Activated CD4-positive, alpha-beta T cell treated with anti-CD3 and anti-CD28 coated beads for 36 hours (primary cell): Measurements from ENCODE around the gene UBE2R2. TPM values are rescaled to one million over a fixed set of nuclear protein-coding genes. Genes with fewer than 3 reads are reported as not detected.

Source experiments
- ATAC-seq: fragments of 200-7000 bp; cut with Tn5 transposase; one replicate; pipeline ENCODE4 v1.10.0; 2021; ENCODE audit warnings: mild to moderate bottlenecking, moderate library complexity
- CTCF ChIA-PET: fragments of 350-600 bp; sonication (Branson Sonifier 250); formaldehyde crosslinking; loops from one replicate; lab custom pipeline; 2021; ENCODE audit warnings: antibody characterized with exemption; lab: Charles Lee
- POLR2A ChIA-PET: fragments of 350-600 bp; sonication (Branson Sonifier 250); formaldehyde crosslinking; loops from one replicate; lab custom pipeline; 2021; ENCODE audit warnings: antibody characterized with exemption, inconsistent platforms; lab: Charles Lee
- DNase-seq: peaks from one replicate; pipeline ENCODE4 v3.0.0-alpha.2; 2020
- H3K27ac Mint-ChIP-seq: one replicate; pipeline ENCODE4 v1.8.0; 2021; ENCODE audit warnings: mixed read lengths
- H3K27me3 Mint-ChIP-seq: one replicate; pipeline ENCODE4 v1.8.0; 2021; ENCODE audit warnings: mixed read lengths
- H3K36me3 Mint-ChIP-seq: one replicate; pipeline ENCODE4 v1.8.0; 2021; ENCODE audit warnings: low read depth, mixed read lengths
- H3K4me1 Mint-ChIP-seq: one replicate; pipeline ENCODE4 v1.8.0; 2021; ENCODE audit warnings: mixed read lengths
- H3K4me3 Mint-ChIP-seq: one replicate; pipeline ENCODE4 v1.8.0; 2021; ENCODE audit warnings: mild to moderate bottlenecking, moderate library complexity, mixed read lengths
- H3K9me3 Mint-ChIP-seq: one replicate; pipeline ENCODE4 v1.8.0; 2021; ENCODE audit warnings: low read depth, mixed read lengths
- intact Hi-C, 2 experiments: fragments of 100-400 bp; cut with DNase I in 1 of 2; cut with micrococcal nuclease in 1 of 2; formaldehyde crosslinking; loops; one replicate each; pipeline versions ENCODE4 v1.14.2 to v1.15.1; 2022 to 2024; cut with DNase I, micrococcal nuclease
- total RNA-seq, 2 experiments: library from RNA; stranded (reverse); gene quantifications; one replicate each; pipeline ENCODE4 v1.2.3, GENCODE V29; 2021

UBE2R2 gene
- total RNA-seq, 2 experiments from 2014 or later, result 47.7 to 49.5 TPM

DNA sequence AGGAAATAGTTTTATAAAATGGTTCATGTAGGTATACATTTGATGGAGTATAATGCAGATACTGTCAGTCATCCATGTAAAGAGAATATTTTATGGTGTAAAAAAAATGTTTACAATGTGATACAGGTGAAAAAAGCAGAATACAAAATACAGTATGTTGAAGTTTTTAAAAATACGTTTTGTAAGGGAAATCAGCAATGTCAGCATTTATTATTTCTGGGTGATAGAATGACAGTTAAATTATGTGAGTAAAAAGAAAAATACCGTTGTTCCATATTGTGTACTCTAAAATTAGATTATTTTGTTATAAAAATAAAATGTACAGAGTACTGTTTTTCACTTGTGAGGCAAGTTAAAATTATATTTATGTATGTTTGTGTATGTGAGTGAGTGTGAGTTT, 69.0 kb downstream of the UBE2R2 start:
- peaks cover 32% of the 10 kb centered on the region for H3K4me1 Mint-ChIP-seq
- H3K4me3 Mint-ChIP-seq, result no peak overlapping the region
- intact Hi-C loops, result no loop called here
- POLR2A ChIA-PET, result no interaction called here
- H3K36me3 Mint-ChIP-seq, result peaks cover 14% of the 10 kb centered on the region
- H3K27me3 Mint-ChIP-seq, result no peaks in the 10 kb centered on the region
- DNase-seq (no peak), ATAC-seq (no peak)
- H3K9me3 Mint-ChIP-seq, result no peaks in the 10 kb centered on the region
- no peak overlapping the region for H3K27ac Mint-ChIP-seq
- CTCF ChIA-PET, result interaction anchor here (0.7 kb wide), 1 partner anchor 262 kb away, joined by 3 read pairs; no protein-coding TSS in a partner anchor

DNA sequence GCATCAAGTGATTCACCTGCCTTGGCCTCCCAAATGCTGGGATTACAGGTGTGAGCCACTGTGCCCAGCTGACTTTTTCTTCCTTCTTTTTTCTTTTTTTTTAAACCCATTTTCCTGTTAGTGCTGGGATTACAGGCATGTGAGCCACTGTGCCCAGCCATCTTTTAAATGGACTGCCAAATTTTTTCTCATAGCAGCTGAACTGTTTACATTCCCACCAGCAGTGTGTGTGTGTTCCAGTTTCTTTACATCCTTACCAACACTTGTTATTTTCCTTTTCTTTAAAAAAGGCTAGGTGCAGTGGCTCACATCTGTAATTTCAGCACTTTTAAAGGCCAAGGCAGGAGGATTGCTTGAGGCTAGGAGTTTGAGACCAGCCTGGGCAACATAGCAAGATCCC, 76.9 kb downstream of the UBE2R2 start:
- POLR2A ChIA-PET, result interaction anchor here (0.7 kb wide), 1 partner anchor 69 kb away, joined by 3 read pairs; no protein-coding TSS in a partner anchor
- H3K27ac Mint-ChIP-seq, result no peak overlapping the region
- H3K27me3 Mint-ChIP-seq, result no peaks in the 10 kb centered on the region
- H3K4me1 Mint-ChIP-seq, result peaks cover 4% of the 10 kb centered on the region
- ATAC-seq (no peak), DNase-seq (no peak)
- intact Hi-C loops, result no loop called here
- CTCF ChIA-PET, result interaction anchor here (0.6 to 1.6 kb wide), 8 partner anchors 12 to 583 kb away, joined by 3 to 5 read pairs (median 3); no protein-coding TSS in a partner anchor
- H3K36me3 Mint-ChIP-seq, result peaks cover 17% of the 10 kb centered on the region
- H3K9me3 Mint-ChIP-seq, result no peaks in the 10 kb centered on the region
- no peak overlapping the region for H3K4me3 Mint-ChIP-seq

DNA sequence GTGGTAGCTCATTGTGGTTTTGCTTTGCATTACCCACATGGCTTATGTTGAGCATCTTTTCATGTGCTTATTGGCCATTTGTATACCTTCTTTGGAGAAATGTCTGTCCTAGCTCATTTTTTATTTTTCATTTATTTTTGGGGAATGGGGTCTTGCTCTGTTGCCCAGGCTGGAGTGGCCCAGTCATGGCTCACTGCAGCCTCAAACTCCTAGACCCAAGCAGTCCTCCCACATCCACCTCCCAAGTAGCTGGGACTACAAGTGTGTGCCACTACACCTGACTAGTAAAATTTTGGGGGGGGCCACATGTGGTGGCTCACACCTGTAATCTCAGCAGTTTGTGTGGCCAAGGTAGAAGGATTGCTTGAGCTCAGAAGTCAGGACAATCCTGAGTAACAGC, 77.4 kb downstream of the UBE2R2 start:
- H3K4me3 Mint-ChIP-seq, result no peak overlapping the region
- intact Hi-C loops, result no loop called here
- no peaks in the 10 kb centered on the region for H3K9me3 Mint-ChIP-seq
- H3K36me3 Mint-ChIP-seq, result peaks cover 17% of the 10 kb centered on the region
- DNase-seq, result no peak
- POLR2A ChIA-PET, result no interaction called here
- peaks cover 4% of the 10 kb centered on the region for H3K4me1 Mint-ChIP-seq
- no peak overlapping the region for H3K27ac Mint-ChIP-seq
- CTCF ChIA-PET, result interaction anchor here (0.6 to 1.6 kb wide), 8 partner anchors 12 to 583 kb away, joined by 3 to 5 read pairs (median 3); no protein-coding TSS in a partner anchor
- no peak for ATAC-seq
- H3K27me3 Mint-ChIP-seq, result no peaks in the 10 kb centered on the region

DNA sequence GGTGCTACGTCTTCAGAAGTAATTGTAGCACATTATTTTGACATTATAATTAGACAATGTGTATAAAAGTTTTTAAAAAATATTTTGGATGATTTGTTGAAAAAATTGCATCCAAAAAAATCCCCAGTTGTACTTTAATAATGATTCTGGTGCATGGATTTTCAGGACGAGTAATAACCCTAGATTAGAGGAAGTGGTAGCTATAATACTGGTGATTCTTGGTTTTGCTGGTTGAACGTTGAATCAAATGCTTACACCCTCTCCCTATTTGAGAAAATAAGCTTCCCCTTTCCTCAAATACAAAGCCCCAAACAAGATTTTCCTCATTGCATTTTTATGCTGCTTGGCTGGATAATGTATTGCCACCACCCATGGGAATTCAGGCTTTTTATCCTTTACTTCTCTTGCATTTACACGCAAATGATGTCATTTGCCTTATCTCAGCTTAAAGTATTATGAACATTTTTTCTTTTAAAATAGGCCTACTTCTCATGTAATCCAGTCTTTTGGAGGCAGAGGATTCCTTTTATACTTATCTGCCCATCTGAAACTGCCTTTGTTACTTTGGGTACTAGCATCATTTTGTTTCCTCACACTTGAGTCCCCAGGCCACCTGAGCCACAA, 86.3 kb downstream of the UBE2R2 start:
- peaks cover 38% of the 10 kb centered on the region for H3K36me3 Mint-ChIP-seq
- DNase-seq (no peak), ATAC-seq (no peak)
- intact Hi-C loops, result no loop called here
- no peak overlapping the region for H3K4me3 Mint-ChIP-seq
- peaks cover 14% of the 10 kb centered on the region for H3K4me1 Mint-ChIP-seq
- H3K27ac Mint-ChIP-seq, result no peak overlapping the region
- ChIA-PET CTCF (interaction anchor here (0.8 to 2.3 kb wide), 2 partner anchors 18 to 89 kb away, joined by 3 to 8 read pairs; no protein-coding TSS in a partner anchor), POLR2A (no interaction called here)
- H3K9me3 Mint-ChIP-seq, result no peaks in the 10 kb centered on the region
- H3K27me3 Mint-ChIP-seq, result no peaks in the 10 kb centered on the region

DNA sequence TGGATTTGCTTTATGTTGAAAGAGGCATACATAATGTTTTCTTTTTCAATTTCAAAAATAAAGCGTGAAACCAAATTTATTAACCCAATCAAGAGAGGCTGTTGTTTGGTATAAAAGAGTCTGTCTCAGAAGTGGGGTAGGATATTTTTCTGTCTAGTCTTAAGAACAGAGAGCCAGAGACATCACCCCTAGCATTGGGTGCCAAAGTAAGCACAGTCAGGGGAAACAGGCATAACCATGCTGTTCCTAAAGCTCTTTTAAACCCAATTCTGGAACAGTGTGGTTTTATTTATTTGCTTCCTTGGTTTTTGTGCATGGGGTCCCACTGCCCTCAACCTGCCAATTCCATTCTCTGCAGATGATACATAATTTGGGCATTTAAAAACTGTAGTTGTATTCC, 88.2 kb downstream of the UBE2R2 start:
- no peaks in the 10 kb centered on the region for H3K27me3 Mint-ChIP-seq
- H3K27ac Mint-ChIP-seq, result peak overlapping the region; percentile 63
- intact Hi-C loops, result no loop called here
- DNase-seq (no peak), ATAC-seq (no peak)
- peaks cover 14% of the 10 kb centered on the region for H3K4me1 Mint-ChIP-seq
- H3K4me3 Mint-ChIP-seq, result no peak overlapping the region
- peaks cover 38% of the 10 kb centered on the region for H3K36me3 Mint-ChIP-seq
- POLR2A ChIA-PET, result interaction anchor here (0.6 kb wide), 1 partner anchor 1369 kb away, joined by 5 read pairs; no protein-coding TSS in a partner anchor
- no peaks in the 10 kb centered on the region for H3K9me3 Mint-ChIP-seq
- CTCF ChIA-PET, result interaction anchor here (0.6 to 1.3 kb wide), 4 partner anchors 11 to 932 kb away, joined by 3 to 4 read pairs (median 3); no protein-coding TSS in a partner anchor

DNA sequence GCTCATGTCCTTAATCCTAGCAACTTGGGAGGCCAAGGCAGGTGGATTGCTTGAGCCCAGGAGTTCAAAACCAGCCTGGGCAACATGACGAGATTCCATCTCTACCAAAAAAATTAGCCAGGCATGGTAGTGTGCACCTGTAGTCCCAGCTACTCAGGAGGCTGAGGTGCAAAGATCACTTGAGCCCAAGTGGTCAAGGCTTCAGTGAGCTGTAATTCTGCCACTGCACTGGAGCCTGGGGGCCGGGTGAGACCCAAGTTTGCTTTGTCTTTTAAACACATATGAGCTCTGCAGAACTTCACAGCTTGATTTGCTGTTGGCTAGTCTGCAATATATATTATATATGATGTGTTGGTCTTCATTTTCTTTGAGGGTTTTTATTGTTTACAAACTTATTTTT, 89.8 kb downstream of the UBE2R2 start:
- ChIA-PET POLR2A (no interaction called here), CTCF (interaction anchor here (0.8 to 1.3 kb wide), 4 partner anchors 13 to 283 kb away, joined by 3 to 6 read pairs (median 4); no protein-coding TSS in a partner anchor)

DNA sequence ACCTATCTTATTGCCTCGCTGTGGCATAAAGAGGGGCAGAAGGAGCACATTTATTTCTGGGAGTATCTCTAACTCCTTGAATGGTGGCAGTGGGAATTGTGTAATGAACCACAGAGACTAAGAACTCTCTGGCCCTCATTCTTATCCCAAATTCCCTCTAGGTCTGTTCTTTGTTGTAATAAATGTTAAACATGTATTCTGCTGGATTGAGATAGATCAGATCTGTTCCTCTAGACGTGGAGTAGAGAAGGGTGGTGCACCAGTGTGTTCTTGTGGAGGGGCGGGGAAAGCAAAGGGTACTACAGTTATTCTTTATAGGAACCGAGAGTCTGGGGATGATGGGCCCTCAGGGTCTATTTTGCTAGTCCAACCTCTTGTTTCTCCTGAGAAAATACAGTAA, 90.4 kb downstream of the UBE2R2 start:
- H3K4me3 Mint-ChIP-seq, result no peak overlapping the region
- CTCF ChIA-PET, result interaction anchor here (0.8 to 1.0 kb wide), 3 partner anchors 22 to 283 kb away, joined by 3 to 6 read pairs (median 3); no protein-coding TSS in a partner anchor
- intact Hi-C loops, result no loop called here
- peak overlapping the region; percentile 37 for H3K27ac Mint-ChIP-seq
- H3K27me3 Mint-ChIP-seq, result no peaks in the 10 kb centered on the region
- POLR2A ChIA-PET, result no interaction called here
- no peaks in the 10 kb centered on the region for H3K9me3 Mint-ChIP-seq
- peaks cover 31% of the 10 kb centered on the region for H3K36me3 Mint-ChIP-seq
- DNase-seq (no peak), ATAC-seq (no peak)
- H3K4me1 Mint-ChIP-seq, result peaks cover 14% of the 10 kb centered on the region

More for the DNA sequence above, 89.8 kb downstream of the UBE2R2 start:
- Mint-ChIP-seq H3K9me3 (no peaks in the 10 kb centered on the region), H3K4me1 (peaks cover 14% of the 10 kb centered on the region), H3K27ac (no peak overlapping the region), H3K27me3 (no peaks in the 10 kb centered on the region), H3K36me3 (peaks cover 34% of the 10 kb centered on the region), H3K4me3 (no peak overlapping the region)
- intact Hi-C loops, result no loop called here
- ATAC-seq (no peak), DNase-seq (no peak)

DNA sequence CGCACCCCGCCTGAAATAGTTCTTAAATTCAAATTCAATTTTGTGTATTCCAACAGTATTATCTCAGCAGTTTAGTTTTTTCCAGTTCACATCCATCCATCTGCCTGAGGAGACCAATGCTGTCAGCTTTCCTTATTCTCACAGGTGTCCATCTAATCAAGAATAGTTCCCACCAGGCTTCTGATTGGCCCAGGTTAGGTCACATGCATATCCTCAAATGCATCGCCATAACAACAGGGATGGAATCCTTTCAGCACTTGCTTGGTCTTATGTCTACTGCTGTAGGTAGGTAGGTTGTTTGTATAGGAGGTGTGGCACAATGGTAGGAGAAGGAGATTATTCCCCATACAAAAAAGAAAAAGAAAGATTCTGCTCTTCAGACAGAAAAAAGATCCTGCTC, 91.2 kb downstream of the UBE2R2 start:
- POLR2A ChIA-PET, result no interaction called here
- Mint-ChIP-seq H3K36me3 (peaks cover 30% of the 10 kb centered on the region), H3K27me3 (no peaks in the 10 kb centered on the region), H3K4me1 (peaks cover 13% of the 10 kb centered on the region), H3K9me3 (no peaks in the 10 kb centered on the region), H3K27ac (no peak overlapping the region), H3K4me3 (no peak overlapping the region)
- CTCF ChIA-PET, result interaction anchor here (1.0 to 1.4 kb wide), 2 partner anchors 13 to 23 kb away, joined by 3 read pairs; no protein-coding TSS in a partner anchor
- intact Hi-C loops, result no loop called here
- no peak for ATAC-seq
- no peak for DNase-seq

DNA sequence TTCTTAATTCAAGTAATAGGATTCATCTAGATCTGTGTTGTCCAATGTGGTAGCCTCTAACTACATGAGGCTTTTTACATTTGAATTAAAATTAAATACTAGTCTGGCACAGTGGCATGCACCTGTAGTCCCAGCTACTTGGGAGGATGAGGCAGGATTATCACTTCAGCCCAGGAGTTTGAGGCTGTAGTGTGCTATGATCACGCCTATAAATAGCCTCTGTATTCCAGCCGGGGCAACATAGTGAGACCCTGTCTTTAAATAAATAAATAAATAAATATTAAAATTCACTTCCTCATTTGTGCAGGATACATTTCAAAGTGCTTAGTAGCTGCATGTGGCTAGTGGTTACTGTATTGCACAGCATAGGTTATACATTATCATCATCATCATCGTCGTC, 91.8 kb downstream of the UBE2R2 start:
- intact Hi-C loops, result no loop called here
- Mint-ChIP-seq H3K9me3 (no peaks in the 10 kb centered on the region), H3K4me1 (peaks cover 7% of the 10 kb centered on the region), H3K36me3 (peaks cover 27% of the 10 kb centered on the region), H3K27me3 (no peaks in the 10 kb centered on the region), H3K4me3 (no peak overlapping the region), H3K27ac (no peak overlapping the region)
- ATAC-seq (no peak), DNase-seq (no peak)
- POLR2A ChIA-PET, result no interaction called here
- CTCF ChIA-PET, result interaction anchor here (1.4 kb wide), 1 partner anchor 12 kb away, joined by 3 read pairs; no protein-coding TSS in a partner anchor

DNA sequence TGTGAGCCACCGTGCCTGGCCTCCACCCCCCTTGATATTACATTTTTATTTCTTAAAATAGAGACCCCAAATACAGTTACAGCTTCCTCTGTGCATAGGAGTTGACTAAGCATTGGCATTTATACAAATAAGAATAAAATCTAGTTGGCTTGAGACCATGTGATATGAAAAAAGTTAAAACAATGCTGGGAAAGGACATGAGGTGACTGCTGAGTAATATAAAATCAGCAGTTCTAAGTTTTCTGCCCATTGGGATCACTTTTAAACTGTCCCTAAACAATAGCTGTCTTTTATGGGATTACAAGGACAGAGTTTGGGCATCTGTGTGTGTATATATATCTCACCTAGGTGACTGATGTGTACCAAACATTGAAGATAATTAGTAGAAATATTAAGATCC, 96.6 kb downstream of the UBE2R2 start:
- CTCF ChIA-PET, result interaction anchor here (0.9 to 2.0 kb wide), 6 partner anchors 9 to 137 kb away, joined by 3 to 9 read pairs (median 4); partner anchors contain the start of gene UBE2R2
- H3K4me3 Mint-ChIP-seq, result no peak overlapping the region
- H3K27ac Mint-ChIP-seq, result no peak overlapping the region
- H3K9me3 Mint-ChIP-seq, result no peaks in the 10 kb centered on the region
- DNase-seq (no peak), ATAC-seq (no peak)
- POLR2A ChIA-PET, result no interaction called here
- H3K4me1 Mint-ChIP-seq, result no peaks in the 10 kb centered on the region
- intact Hi-C loops, result no loop called here
- peaks cover 31% of the 10 kb centered on the region for H3K36me3 Mint-ChIP-seq
- no peaks in the 10 kb centered on the region for H3K27me3 Mint-ChIP-seq

DNA sequence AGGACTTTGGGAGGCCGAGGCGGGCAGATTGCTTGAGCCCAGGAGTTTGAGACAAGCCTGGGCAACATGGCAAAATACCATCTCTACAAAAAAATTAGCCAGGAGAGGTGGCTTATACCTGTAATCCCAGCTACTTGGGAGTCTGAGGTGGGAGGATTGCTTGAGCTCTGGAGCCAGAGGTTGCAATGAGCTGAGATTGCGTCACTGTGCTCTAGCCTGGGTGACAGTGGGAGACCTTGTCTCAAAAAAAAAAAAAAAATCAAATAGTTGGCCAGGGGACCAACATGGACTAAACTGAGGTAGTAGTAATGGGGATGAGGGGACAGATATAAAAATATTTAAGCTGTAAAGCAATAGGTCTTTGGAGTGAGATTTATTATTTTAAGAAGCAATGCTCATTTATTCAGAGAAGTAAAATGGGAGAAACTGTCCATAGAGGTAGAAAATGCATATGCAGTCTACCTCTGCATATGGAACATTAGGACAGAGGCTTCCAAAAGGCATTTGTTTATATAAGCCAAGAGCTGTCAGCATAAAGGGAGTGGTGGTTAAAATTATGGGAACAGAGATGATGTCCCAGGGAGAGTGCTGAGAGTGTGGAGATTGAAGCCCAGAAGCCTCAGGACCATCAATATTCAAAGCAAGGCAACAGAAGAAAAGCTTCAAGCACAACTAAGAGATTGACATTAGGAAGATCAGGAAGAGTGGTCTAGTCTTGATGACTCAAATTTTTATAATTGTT, 98.1 kb downstream of the UBE2R2 start:
- ChIA-PET POLR2A (no interaction called here), CTCF (interaction anchor here (1.7 kb wide), 1 partner anchor 8 kb away, joined by 5 read pairs; no protein-coding TSS in a partner anchor)
- H3K27ac Mint-ChIP-seq, result peak overlapping the region; percentile 68
- H3K4me3 Mint-ChIP-seq, result no peak overlapping the region
- no peak for ATAC-seq
- H3K4me1 Mint-ChIP-seq, result no peaks in the 10 kb centered on the region
- H3K27me3 Mint-ChIP-seq, result no peaks in the 10 kb centered on the region
- H3K9me3 Mint-ChIP-seq, result no peaks in the 10 kb centered on the region
- peaks cover 37% of the 10 kb centered on the region for H3K36me3 Mint-ChIP-seq
- DNase-seq, result no peak
- intact Hi-C loops, result no loop called here
